ENCODE results near the gene DNLZ.
A peak's percentile ranks its signal among the peaks of the same experiment; 100 is the strongest.

DNLZ gene

GRCh38 chr9:136363949-136364748, 605 bp upstream of the DNLZ start:
- TF ChIP-seq, protein P1, sequence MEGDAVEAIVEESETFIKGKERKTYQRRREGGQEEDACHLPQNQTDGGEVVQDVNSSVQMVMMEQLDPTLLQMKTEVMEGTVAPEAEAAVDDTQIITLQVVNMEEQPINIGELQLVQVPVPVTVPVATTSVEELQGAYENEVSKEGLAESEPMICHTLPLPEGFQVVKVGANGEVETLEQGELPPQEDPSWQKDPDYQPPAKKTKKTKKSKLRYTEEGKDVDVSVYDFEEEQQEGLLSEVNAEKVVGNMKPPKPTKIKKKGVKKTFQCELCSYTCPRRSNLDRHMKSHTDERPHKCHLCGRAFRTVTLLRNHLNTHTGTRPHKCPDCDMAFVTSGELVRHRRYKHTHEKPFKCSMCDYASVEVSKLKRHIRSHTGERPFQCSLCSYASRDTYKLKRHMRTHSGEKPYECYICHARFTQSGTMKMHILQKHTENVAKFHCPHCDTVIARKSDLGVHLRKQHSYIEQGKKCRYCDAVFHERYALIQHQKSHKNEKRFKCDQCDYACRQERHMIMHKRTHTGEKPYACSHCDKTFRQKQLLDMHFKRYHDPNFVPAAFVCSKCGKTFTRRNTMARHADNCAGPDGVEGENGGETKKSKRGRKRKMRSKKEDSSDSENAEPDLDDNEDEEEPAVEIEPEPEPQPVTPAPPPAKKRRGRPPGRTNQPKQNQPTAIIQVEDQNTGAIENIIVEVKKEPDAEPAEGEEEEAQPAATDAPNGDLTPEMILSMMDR (IDR thresholded peaks at IDR 0.05) = no peak
- peaks cover 3% of the 10 kb centered on the region for H3K4me1 ChIP-seq
- H2AFZ ChIP-seq = no peak overlapping the region
- H3K9me3 ChIP-seq (ENCODE audit: control insufficient read depth, low read length) = no peaks in the 10 kb centered on the region
- H3K4me3 ChIP-seq (ENCODE audit: low read depth, low read length) = no peak overlapping the region
- H3K9ac ChIP-seq = no peak overlapping the region
- no peaks in the 10 kb centered on the region for H3K27me3 ChIP-seq (ENCODE audit: control insufficient read depth, insufficient read depth, low read length)
- H3K79me2 ChIP-seq = no peaks in the 10 kb centered on the region
- no peaks in the 10 kb centered on the region for H3K36me3 ChIP-seq (ENCODE audit: control insufficient read depth, insufficient read depth, low read length)
- no peak overlapping the region for H3K27ac ChIP-seq
- peak overlapping the region; percentile 57 for H3K4me2 ChIP-seq (ENCODE audit: low read length)

DNA sequence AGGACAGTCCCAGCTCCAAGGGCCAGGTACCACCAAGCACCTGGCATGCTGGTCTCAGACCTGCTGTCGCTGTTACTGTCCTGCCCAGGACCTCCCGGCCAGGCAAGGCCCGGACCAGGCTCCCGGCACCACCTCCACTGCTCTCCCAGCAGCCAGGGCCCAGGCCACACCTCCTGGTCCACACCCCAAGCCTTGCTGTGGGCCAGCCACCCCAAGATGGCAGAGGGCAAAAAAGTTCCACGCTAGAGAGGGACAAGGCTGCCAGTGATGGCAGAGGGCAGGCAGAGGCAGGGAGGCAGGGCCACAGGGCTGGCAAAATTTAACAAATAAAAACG, 1.1 kb downstream of the DNLZ start:
- Histone ChIP-seq H3K9ac (no peak overlapping the region), H3K27ac (no peak overlapping the region), H3K27me3 (ENCODE audit: control insufficient read depth, insufficient read depth, low read length) (no peaks in the 10 kb centered on the region), H3K4me1 (peaks cover 3% of the 10 kb centered on the region), H3K4me3 (ENCODE audit: low read depth, low read length) (peak overlapping the region; percentile 31), H3K4me2 (ENCODE audit: low read length) (no peak overlapping the region), H2AFZ (no peak overlapping the region), H3K9me3 (ENCODE audit: control insufficient read depth, low read length) (no peaks in the 10 kb centered on the region), H3K36me3 (ENCODE audit: control insufficient read depth, insufficient read depth, low read length) (no peaks in the 10 kb centered on the region), H3K79me2 (no peaks in the 10 kb centered on the region)
- TF ChIP-seq, protein P1 (IDR thresholded peaks at IDR 0.05) = no peak

GRCh38 chr9:136361754-136362449, 1.6 kb downstream of the DNLZ start:
- H3K4me2 ChIP-seq (ENCODE audit: low read length) = no peak overlapping the region
- no peak overlapping the region for H3K4me3 ChIP-seq (ENCODE audit: low read depth, low read length)
- peaks cover 3% of the 10 kb centered on the region for H3K4me1 ChIP-seq
- TF ChIP-seq, protein P1 (IDR thresholded peaks at IDR 0.05) = no peak
- H3K9me3 ChIP-seq (ENCODE audit: control insufficient read depth, low read length) = no peaks in the 10 kb centered on the region
- no peak overlapping the region for H2AFZ ChIP-seq
- H3K9ac ChIP-seq = no peak overlapping the region
- H3K36me3 ChIP-seq (ENCODE audit: control insufficient read depth, insufficient read depth, low read length) = no peaks in the 10 kb centered on the region
- no peak overlapping the region for H3K27ac ChIP-seq
- H3K79me2 ChIP-seq = no peaks in the 10 kb centered on the region
- no peaks in the 10 kb centered on the region for H3K27me3 ChIP-seq (ENCODE audit: control insufficient read depth, insufficient read depth, low read length)

DNA sequence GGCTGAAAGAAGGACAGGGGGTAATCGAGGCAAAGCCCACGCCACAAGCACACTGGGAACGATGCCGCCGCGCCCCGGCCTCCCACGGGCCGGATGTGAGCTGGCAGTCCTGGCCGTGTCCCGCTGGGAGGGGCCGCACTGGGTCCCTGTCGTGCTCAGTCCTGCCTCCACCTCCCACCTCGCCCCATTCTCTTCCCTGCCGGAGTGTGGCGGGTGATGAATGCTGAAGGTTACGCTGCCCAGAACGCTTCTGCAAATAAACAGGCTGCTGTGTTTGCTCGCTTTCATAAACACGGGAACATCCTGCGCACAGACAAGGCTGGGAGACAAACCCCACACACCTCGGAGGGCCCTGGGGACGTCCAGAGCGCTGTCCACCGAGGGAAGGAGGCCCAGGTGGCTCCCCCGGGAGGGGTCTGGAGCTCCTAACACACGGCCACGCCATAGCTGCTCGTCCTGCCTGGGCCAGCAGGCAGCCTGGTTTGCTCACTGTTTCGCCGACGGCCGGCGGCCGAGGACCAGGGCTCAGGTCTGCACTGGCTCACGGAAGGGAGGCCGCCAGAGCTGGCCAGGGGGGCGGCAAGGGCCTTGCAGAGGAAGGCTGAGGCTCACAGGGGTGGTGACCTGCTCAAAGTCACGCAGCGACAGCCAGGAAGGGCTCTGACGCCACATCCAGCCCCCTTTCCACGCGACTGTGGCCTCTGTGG, 2.3 kb downstream of the DNLZ start:
- Histone ChIP-seq H3K79me2 (no peaks in the 10 kb centered on the region), H3K36me3 (ENCODE audit: control insufficient read depth, insufficient read depth, low read length) (no peaks in the 10 kb centered on the region), H2AFZ (no peak overlapping the region), H3K4me3 (ENCODE audit: low read depth, low read length) (no peak overlapping the region), H3K4me1 (peaks cover 3% of the 10 kb centered on the region), H3K27me3 (ENCODE audit: control insufficient read depth, insufficient read depth, low read length) (no peaks in the 10 kb centered on the region), H3K9me3 (ENCODE audit: control insufficient read depth, low read length) (no peaks in the 10 kb centered on the region), H3K27ac (no peak overlapping the region), H3K9ac (no peak overlapping the region), H3K4me2 (ENCODE audit: low read length) (no peak overlapping the region)
- TF ChIP-seq, protein P1 (IDR thresholded peaks at IDR 0.05) = no peak
